GM12878 (cell line): ENCODE results near the gene SIN3B. TPM values are rescaled to one million over a fixed set of nuclear protein-coding genes. Genes with fewer than 3 reads are reported as not detected.

ENCODE experiments used
- ATAC-seq: fragments of 200-7000 bp; cut with Tn5 transposase; 3 replicates; pipeline ENCODE4 v1.9.1; 2020; ENCODE audit warnings: mild to moderate bottlenecking, moderate library complexity
- BruUV-seq: library from RNA; stranded (reverse); fragments of 400-500 nt; replicated peaks from 2 replicates; lab custom pipeline; 2021; lab: Mats Ljungman, UMichigan
- CTCF ChIA-PET: fragments of 300-600 bp; sonication (Branson Sonifier 250); formaldehyde crosslinking; extraction: SDS; loops from one replicate; lab custom pipeline; 2021; ENCODE audit warnings: inconsistent platforms; lab: Yijun Ruan, JAX
- POLR2A ChIA-PET: fragments of 350-600 bp; formaldehyde crosslinking; extraction: SDS; loops from one replicate; lab custom pipeline; 2021; ENCODE audit warnings: inconsistent platforms; lab: Charles Lee
- RAD21 ChIA-PET: fragments of 300-600 bp; sonication (Branson Sonifier 250); formaldehyde crosslinking; loops from one replicate; lab custom pipeline; 2023; ENCODE audit warnings: antibody characterized with exemption; ENCODE audit not compliant: unreplicated experiment; lab: Charles Lee
- SMC1A ChIA-PET: fragments of 300-600 bp; sonication (Branson Sonifier 250); formaldehyde crosslinking; loops from one replicate; lab custom pipeline; 2023; ENCODE audit not compliant: unreplicated experiment, uncharacterized antibody; lab: Charles Lee
- DNase-seq: peaks from one replicate; pipeline ENCODE4 v3.0.0-alpha.2; 2011; ENCODE audit warnings: low read depth, low spot score
- FAIRE-seq: peaks from 3 replicates; lab custom pipeline; 2011; peaks lifted over from hg19 to GRCh38; lab: Jason Lieb, UNC
- H2AFZ ChIP-seq: 2 replicates; pipeline ENCODE4 v1.6.0; 2011; ENCODE audit warnings: low read depth, low read length, control low read depth; ENCODE audit not compliant: control insufficient read depth
- H3K27ac ChIP-seq: 2 replicates; pipeline ENCODE4 v1.5.1; 2011; ENCODE audit warnings: control low read depth; ENCODE audit not compliant: control insufficient read depth, insufficient read depth
- H3K27me3 ChIP-seq, 2 experiments: replicated peaks in 1 of 2; 2 replicates each; pipeline versions ENCODE4 v1.6.0 to v1.6.1; 2011; ENCODE audit warnings: low read length in 1 of 2; ENCODE audit not compliant: control insufficient read depth in 2 of 2, insufficient read depth in 2 of 2
- H3K36me3 ChIP-seq, 2 experiments: 2 replicates each; pipeline ENCODE4 v1.5.1; 2011; ENCODE audit warnings: low read length in 1 of 2; ENCODE audit not compliant: control insufficient read depth in 2 of 2, insufficient read depth in 2 of 2
- H3K4me1 ChIP-seq: 2 replicates; pipeline ENCODE4 v1.6.1; 2011; ENCODE audit warnings: mild to moderate bottlenecking, low read length, moderate library complexity, mixed read lengths; ENCODE audit not compliant: control insufficient read depth, insufficient read depth
- H3K4me2 ChIP-seq: 2 replicates; pipeline ENCODE4 v1.6.0; 2011; ENCODE audit warnings: control low read depth; ENCODE audit not compliant: control insufficient read depth, insufficient read depth
- H3K4me3 ChIP-seq: fragments of 200-600 bp; sonication (generic); 2 replicates; pipeline ENCODE4 v1.5.1; 2016
- H3K79me2 ChIP-seq: 2 replicates; pipeline ENCODE4 v1.6.0; 2011; ENCODE audit warnings: low read length; ENCODE audit not compliant: control insufficient read depth, insufficient read depth
- H3K9ac ChIP-seq: 2 replicates; pipeline ENCODE4 v1.8.0; 2011; ENCODE audit warnings: low read length, control low read depth, mixed read lengths; ENCODE audit not compliant: control insufficient read depth, insufficient read depth
- H3K9me3 ChIP-seq: replicated peaks from 3 replicates; pipeline ENCODE4 v1.5.1; 2011; ENCODE audit warnings: mild to moderate bottlenecking, low read length; ENCODE audit not compliant: control insufficient read depth, insufficient read depth
- H4K20me1 ChIP-seq: 2 replicates; pipeline ENCODE4 v1.6.0; 2011; ENCODE audit not compliant: control insufficient read depth, insufficient read depth
- HDAC6 ChIP-seq: fragments of 200-600 bp; sonication (generic); IDR thresholded peaks from one replicate; pipeline ENCODE4 v1.8.0; 2017; ENCODE audit warnings: antibody characterized with exemption; ENCODE audit not compliant: unreplicated experiment
- MTA2 ChIP-seq: fragments of 450-650 bp; IDR thresholded peaks from 2 replicates; pipeline ENCODE4 v1.6.1; 2016; ENCODE audit warnings: low read depth, mild to moderate bottlenecking, moderate library complexity
- WGBS: methylation state at CpG from one replicate; pipeline ENCODE4 v1.1.6; 2016; ENCODE audit warnings: low lambda C conversion rate; ENCODE audit not compliant: insufficient replicate concordance, insufficient coverage; ENCODE audit errors: missing lambda C conversion rate; 5-methylcytosine and 5-hydroxymethylcytosine counted together
- in situ Hi-C: fragments of 300-500 bp; cut with MboI; formaldehyde crosslinking; loops from 9 replicates; pipeline ENCODE4 v1.14.3; 2018; ENCODE audit warnings: mixed read lengths
- intact Hi-C: fragments of 100-400 bp; cut with micrococcal nuclease; formaldehyde crosslinking; loops from one replicate; pipeline ENCODE4 v1.14.2; 2022; ENCODE audit not compliant: unreplicated experiment
- polyA plus RNA-seq, 11 experiments: library from polyadenylated mRNA; depleted of rRNA in 4 of 11; unstranded in 6 of 11; stranded (reverse) in 5 of 11; fragments of >200 nt; fragmentation: Nextera tagmentation in 4 of 11; fragmentation: Illumina TruSeq in 1 of 11; extraction: Ambion mirVana in 4 of 11; extraction: Trizol in 1 of 11; gene quantifications; 1 replicate in 1 of 11; 2 replicates in 10 of 11; pipeline versions ENCODE4 v1.2.1 to v1.2.3, GENCODE V29; 2011 to 2016; ENCODE audit warnings: inconsistent platforms in 2 of 11, missing spikeins in 2 of 11, low read depth in 1 of 11
- total RNA-seq, 4 experiments: library from RNA; depleted of rRNA in 3 of 4; stranded (reverse); fragments of >200 nt in 3 of 4; fragmentation: Illumina TruSeq in 1 of 4; extraction: Trizol in 1 of 4; gene quantifications; 2 replicates each; pipeline versions ENCODE4 v1.2.1 to v1.2.3, GENCODE V29; 2013 to 2021
- TF ChIP-seq, protein P1 (sequence below): fragments of 450-650 bp; IDR thresholded peaks from 2 replicates; pipeline ENCODE4 v1.6.1; 2017; ENCODE audit warnings: low read depth, mild to moderate bottlenecking, moderate library complexity
- TF ChIP-seq, protein P2 (sequence below): IDR thresholded peaks from 2 replicates; pipeline ENCODE4 v1.6.1; 2011; ENCODE audit warnings: borderline replicate concordance, low read depth, mild to moderate bottlenecking, moderate library complexity, low read length; ENCODE audit not compliant: insufficient read depth, poor library complexity, severe bottlenecking

SIN3B gene
- total and polyA plus RNA-seq, 10 of the 15 experiments (the other 5 are each of a cell fraction or from before 2014, with no cell fraction given) = 0.68 to 34.5 (median 15.8) TPM

DNA sequence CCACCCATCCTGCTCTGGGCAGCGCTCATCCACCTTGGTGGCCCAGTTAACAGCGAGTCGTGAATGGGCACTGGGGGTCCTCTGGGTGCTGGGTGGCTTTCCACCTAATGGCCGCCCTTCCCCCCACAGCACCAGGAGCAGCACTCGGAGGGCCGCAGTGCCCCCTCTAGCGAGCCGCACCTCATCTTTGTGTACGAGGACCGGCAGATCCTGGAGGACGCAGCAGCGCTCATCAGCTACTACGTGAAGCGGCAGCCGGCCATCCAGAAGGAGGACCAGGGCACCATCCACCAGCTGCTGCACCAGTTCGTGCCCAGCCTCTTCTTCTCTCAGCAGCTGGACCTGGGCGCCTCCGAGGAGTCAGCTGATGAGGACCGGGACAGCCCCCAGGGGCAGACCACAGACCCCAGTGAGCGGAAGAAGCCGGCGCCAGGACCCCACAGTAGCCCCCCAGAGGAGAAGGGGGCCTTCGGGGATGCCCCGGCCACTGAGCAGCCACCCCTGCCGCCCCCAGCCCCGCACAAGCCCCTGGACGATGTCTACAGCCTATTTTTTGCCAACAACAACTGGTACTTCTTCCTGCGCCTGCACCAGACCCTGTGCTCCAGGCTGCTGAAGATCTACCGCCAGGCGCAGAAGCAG lies 40.3 kb downstream of the SIN3B start:
- Histone ChIP-seq H4K20me1 (no peaks in the 10 kb centered on the region), H3K4me2 (no peak overlapping the region), H3K79me2 (no peaks in the 10 kb centered on the region), H3K4me1 (no peaks in the 10 kb centered on the region), H3K27me3 (no peaks in the 10 kb centered on the region), H3K27ac (no peak overlapping the region), H3K36me3 (peaks cover 19 to 20% of the 10 kb centered on the region in 2 experiments; a peak in 3 of 4 replicates), H2AFZ (no peak overlapping the region), H3K9me3 (peaks cover 7% of the 10 kb centered on the region; the same call in 2 of the 3 replicates), H3K4me3 (no peak overlapping the region), H3K9ac (no peak overlapping the region)
- no peak for DNase-seq
- in situ Hi-C loops = no loop called here
- FAIRE-seq = no peak
- 94% methylated on average over 30 of the region's 30 CpGs for WGBS
- POLR2A ChIA-PET = no interaction called here
- CTCF ChIA-PET = no interaction called here
- TF ChIP-seq, protein P1, sequence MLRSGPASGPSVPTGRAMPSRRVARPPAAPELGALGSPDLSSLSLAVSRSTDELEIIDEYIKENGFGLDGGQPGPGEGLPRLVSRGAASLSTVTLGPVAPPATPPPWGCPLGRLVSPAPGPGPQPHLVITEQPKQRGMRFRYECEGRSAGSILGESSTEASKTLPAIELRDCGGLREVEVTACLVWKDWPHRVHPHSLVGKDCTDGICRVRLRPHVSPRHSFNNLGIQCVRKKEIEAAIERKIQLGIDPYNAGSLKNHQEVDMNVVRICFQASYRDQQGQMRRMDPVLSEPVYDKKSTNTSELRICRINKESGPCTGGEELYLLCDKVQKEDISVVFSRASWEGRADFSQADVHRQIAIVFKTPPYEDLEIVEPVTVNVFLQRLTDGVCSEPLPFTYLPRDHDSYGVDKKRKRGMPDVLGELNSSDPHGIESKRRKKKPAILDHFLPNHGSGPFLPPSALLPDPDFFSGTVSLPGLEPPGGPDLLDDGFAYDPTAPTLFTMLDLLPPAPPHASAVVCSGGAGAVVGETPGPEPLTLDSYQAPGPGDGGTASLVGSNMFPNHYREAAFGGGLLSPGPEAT = no peak
- TF ChIP-seq MTA2 (no peak), HDAC6 (no peak)
- TF ChIP-seq, protein P2, sequence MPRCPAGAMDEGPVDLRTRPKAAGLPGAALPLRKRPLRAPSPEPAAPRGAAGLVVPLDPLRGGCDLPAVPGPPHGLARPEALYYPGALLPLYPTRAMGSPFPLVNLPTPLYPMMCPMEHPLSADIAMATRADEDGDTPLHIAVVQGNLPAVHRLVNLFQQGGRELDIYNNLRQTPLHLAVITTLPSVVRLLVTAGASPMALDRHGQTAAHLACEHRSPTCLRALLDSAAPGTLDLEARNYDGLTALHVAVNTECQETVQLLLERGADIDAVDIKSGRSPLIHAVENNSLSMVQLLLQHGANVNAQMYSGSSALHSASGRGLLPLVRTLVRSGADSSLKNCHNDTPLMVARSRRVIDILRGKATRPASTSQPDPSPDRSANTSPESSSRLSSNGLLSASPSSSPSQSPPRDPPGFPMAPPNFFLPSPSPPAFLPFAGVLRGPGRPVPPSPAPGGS = no peak
- RAD21 ChIA-PET = no interaction called here
- SMC1A ChIA-PET = no interaction called here
- intact Hi-C loops = no loop called here
- no peak for ATAC-seq
- BruUV-seq = no TSS peak
